GM19328 (cell line): ENCODE measurements around the gene SLC12A4.

ENCODE experiments used
- ATAC-seq: cut with Tn5 transposase; IDR thresholded peaks from one replicate; pipeline ENCODE4 v1.9.1; 2021; ENCODE audit warnings: mild to moderate bottlenecking, moderate library complexity; ENCODE audit not compliant: unreplicated experiment

Gene SLC12A4

GRCh38 chr16:67963662-67964321 lies 4.6 kb downstream of the SLC12A4 start:
- ATAC-seq = no peak

GRCh38 chr16:67963292-67963661 lies 5.2 kb downstream of the SLC12A4 start:
- ATAC-seq = no peak

- no peak for ATAC-seq
These were observed 6.3 kb downstream of the SLC12A4 start for GRCh38 chr16:67962135-67962534.

GRCh38 chr16:67961551-67961957 lies 6.9 kb downstream of the SLC12A4 start:
- no peak for ATAC-seq

- no peak for ATAC-seq
These were observed 8.7 kb downstream of the SLC12A4 start for GRCh38 chr16:67959536-67960329.

GRCh38 chr16:67957622-67958021 lies 10.8 kb downstream of the SLC12A4 start:
- ATAC-seq = no peak

- no peak for ATAC-seq
These were observed 13.8 kb downstream of the SLC12A4 start for GRCh38 chr16:67954421-67955196.

- ATAC-seq = no peak
These were observed 14.6 kb downstream of the SLC12A4 start for GRCh38 chr16:67953641-67954375.

GRCh38 chr16:67951485-67951884 lies 17.0 kb downstream of the SLC12A4 start:
- ATAC-seq = no peak

- no peak for ATAC-seq
These were observed 18.0 kb downstream of the SLC12A4 start for GRCh38 chr16:67950335-67950843.

GRCh38 chr16:67949645-67950044 lies 18.8 kb downstream of the SLC12A4 start:
- no peak for ATAC-seq

- ATAC-seq = no peak
These were observed 20.4 kb downstream of the SLC12A4 start for GRCh38 chr16:67948015-67948414.

- no peak for ATAC-seq
These were observed 21.4 kb downstream of the SLC12A4 start for GRCh38 chr16:67946966-67947558.

- no peak for ATAC-seq
These were observed 22.3 kb downstream of the SLC12A4 start for GRCh38 chr16:67946128-67946569.

- ATAC-seq = no peak
These were observed 23.0 kb downstream of the SLC12A4 start for GRCh38 chr16:67945392-67945933.

- ATAC-seq = no peak
These were observed 23.6 kb downstream of the SLC12A4 start for GRCh38 chr16:67944690-67945391.

GRCh38 chr16:67943619-67944504 lies 24.6 kb downstream of the SLC12A4 start, which contains the start of gene LCAT:
LCAT (minus strand) TSS chr16:67944120; CDS start chr16:67944101, 19 bp downstream.
- no peak for ATAC-seq

GRCh38 chr16:67943256-67943618 lies 25.2 kb downstream of the SLC12A4 start:
- ATAC-seq = no peak
